KMS-11 (cell line): Measurements from ENCODE around the gene PTPRN2.
"Not testable (repeated sequence)": the region's sequence is repeated elsewhere in the genome, so short reads cannot be mapped to it uniquely, and the experiment has no call there.

Source experiments
- H2AFZ ChIP-seq: fragments of 200-600 bp; sonication (generic); 2 replicates; pipeline ENCODE4 v1.6.1; 2016; ENCODE audit warnings: antibody characterized with exemption, mixed run types, low read depth
- H3K27ac ChIP-seq: fragments of 200-600 bp; sonication (generic); 2 replicates; pipeline ENCODE4 v1.6.1; 2016; ENCODE audit warnings: mild to moderate bottlenecking, mixed run types
- H3K27me3 ChIP-seq: fragments of 200-600 bp; sonication (generic); 2 replicates; pipeline ENCODE4 v1.6.1; 2017; ENCODE audit warnings: mild to moderate bottlenecking, low read depth, mixed run types, moderate library complexity; ENCODE audit not compliant: insufficient read depth
- H3K36me3 ChIP-seq: fragments of 200-600 bp; sonication (generic); 2 replicates; pipeline ENCODE4 v1.6.1; 2017; ENCODE audit warnings: mild to moderate bottlenecking, mixed run types; ENCODE audit not compliant: insufficient read depth
- H3K4me1 ChIP-seq: fragments of 200-600 bp; sonication (generic); 2 replicates; pipeline ENCODE4 v1.6.1; 2016; ENCODE audit warnings: mild to moderate bottlenecking, low read depth, mixed run types; ENCODE audit not compliant: poor library complexity, severe bottlenecking
- H3K4me2 ChIP-seq: fragments of 200-600 bp; sonication (generic); 2 replicates; pipeline ENCODE4 v1.7.0; 2016; ENCODE audit warnings: mild to moderate bottlenecking, mixed run types
- H3K4me3 ChIP-seq: fragments of 200-600 bp; sonication (generic); IDR thresholded peaks from 2 replicates; pipeline ENCODE4 v1.6.1; 2017; ENCODE audit warnings: low read depth, low read length, mixed read lengths; ENCODE audit not compliant: insufficient read depth
- H3K79me2 ChIP-seq: fragments of 200-600 bp; sonication (generic); 2 replicates; pipeline ENCODE4 v1.6.1; 2016; ENCODE audit warnings: low read depth, mixed run types; ENCODE audit not compliant: insufficient read depth
- H3K9ac ChIP-seq: fragments of 200-600 bp; sonication (generic); 2 replicates; pipeline ENCODE4 v1.6.1; 2016; ENCODE audit warnings: mild to moderate bottlenecking, mixed run types
- H4K20me1 ChIP-seq: fragments of 200-600 bp; sonication (generic); 2 replicates; pipeline ENCODE4 v1.6.1; 2016; ENCODE audit warnings: mild to moderate bottlenecking, mixed run types; ENCODE audit not compliant: insufficient read depth
- TF ChIP-seq, protein P1 (sequence below): fragments of 200-600 bp; sonication (generic); conservative IDR thresholded peaks from 2 replicates; pipeline ENCODE4 v1.6.1; 2017; ENCODE audit warnings: low read depth, mild to moderate bottlenecking, antibody characterized with exemption, low read length, moderate library complexity, mixed read lengths

The PTPRN2 gene

DNA sequence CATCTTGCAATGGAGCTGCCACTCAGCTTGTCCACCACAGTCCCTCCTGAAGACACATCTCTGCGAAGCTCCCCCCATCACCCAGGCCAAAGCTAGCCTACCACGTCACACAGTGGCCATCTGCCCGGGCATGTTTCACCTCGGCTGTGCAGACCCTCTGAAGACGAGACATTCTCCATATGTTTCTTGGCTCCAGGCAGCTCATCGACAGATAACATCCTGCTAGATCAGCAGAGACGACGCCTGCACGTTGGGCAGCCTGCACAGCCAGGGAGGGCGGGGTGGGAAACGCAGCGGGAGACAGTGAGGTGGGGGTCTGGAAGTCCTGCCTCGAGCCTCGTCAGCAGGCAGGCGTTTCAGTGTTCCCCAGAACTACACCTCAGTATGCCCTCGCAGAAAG is 53.0 kb downstream of the PTPRN2 start:
- TF ChIP-seq, protein P1, sequence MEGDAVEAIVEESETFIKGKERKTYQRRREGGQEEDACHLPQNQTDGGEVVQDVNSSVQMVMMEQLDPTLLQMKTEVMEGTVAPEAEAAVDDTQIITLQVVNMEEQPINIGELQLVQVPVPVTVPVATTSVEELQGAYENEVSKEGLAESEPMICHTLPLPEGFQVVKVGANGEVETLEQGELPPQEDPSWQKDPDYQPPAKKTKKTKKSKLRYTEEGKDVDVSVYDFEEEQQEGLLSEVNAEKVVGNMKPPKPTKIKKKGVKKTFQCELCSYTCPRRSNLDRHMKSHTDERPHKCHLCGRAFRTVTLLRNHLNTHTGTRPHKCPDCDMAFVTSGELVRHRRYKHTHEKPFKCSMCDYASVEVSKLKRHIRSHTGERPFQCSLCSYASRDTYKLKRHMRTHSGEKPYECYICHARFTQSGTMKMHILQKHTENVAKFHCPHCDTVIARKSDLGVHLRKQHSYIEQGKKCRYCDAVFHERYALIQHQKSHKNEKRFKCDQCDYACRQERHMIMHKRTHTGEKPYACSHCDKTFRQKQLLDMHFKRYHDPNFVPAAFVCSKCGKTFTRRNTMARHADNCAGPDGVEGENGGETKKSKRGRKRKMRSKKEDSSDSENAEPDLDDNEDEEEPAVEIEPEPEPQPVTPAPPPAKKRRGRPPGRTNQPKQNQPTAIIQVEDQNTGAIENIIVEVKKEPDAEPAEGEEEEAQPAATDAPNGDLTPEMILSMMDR, result no peak
- no peak overlapping the region for H3K9ac ChIP-seq
- H3K4me1 ChIP-seq, result no peaks in the 10 kb centered on the region
- H3K36me3 ChIP-seq, result no peaks in the 10 kb centered on the region
- H3K27ac ChIP-seq, result no peak overlapping the region
- H3K27me3 ChIP-seq, result peaks cover 58% of the 10 kb centered on the region; the same call in 1 of the 2 replicates
- no peaks in the 10 kb centered on the region for H3K79me2 ChIP-seq
- no peak overlapping the region for H2AFZ ChIP-seq
- no peak overlapping the region for H3K4me2 ChIP-seq
- H4K20me1 ChIP-seq, result no peaks in the 10 kb centered on the region
- no peak overlapping the region for H3K4me3 ChIP-seq

- not testable (repeated sequence) for H3K4me1 ChIP-seq
Observed at GRCh38 chr7:158534134-158534515, 53.5 kb downstream of the PTPRN2 start.

DNA sequence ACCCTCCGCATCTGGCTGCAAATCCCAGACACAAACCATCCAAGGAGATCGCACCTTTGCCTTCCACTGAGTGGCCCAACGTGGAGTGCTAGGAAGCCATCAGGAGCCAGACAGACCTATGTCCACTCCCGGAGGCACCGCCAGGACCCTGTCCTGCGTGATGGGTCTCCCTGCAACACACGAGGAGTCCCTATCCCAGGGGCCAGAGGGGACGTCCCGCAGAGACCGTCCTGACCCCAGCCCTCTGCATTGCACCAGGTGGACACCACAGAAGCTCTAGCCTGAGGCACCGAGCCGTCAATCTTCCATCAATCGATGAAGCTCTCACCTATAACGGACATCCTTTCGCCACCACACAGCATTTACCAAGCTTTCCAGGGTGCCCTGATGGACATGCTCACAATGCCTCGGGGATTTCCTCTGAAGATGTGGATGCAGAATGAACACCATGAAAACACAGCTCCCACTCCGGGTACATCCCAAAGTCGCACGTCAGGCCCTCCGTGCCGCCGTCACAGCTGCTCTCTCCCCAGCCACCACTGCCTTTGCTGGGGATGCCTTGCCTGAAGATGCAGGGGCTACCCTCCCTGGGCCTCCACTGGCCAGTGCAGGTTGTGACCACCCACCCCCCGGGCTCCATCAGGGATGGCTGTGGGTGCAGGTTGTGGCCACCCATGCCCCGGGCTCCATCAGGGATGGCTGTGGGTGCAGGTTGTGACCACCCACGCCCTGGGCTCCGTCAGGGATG is 54.1 kb downstream of the PTPRN2 start:
- no peaks in the 10 kb centered on the region for H3K36me3 ChIP-seq
- H3K4me1 ChIP-seq, result no peaks in the 10 kb centered on the region
- H3K4me2 ChIP-seq, result no peak overlapping the region
- H4K20me1 ChIP-seq, result no peaks in the 10 kb centered on the region
- H3K9ac ChIP-seq, result no peak overlapping the region
- TF ChIP-seq, protein P1, result no peak
- H3K27me3 ChIP-seq, result peaks cover 55% of the 10 kb centered on the region; the same call in 1 of the 2 replicates
- no peak overlapping the region for H3K4me3 ChIP-seq
- H3K79me2 ChIP-seq, result no peaks in the 10 kb centered on the region
- H2AFZ ChIP-seq, result no peak overlapping the region
- H3K27ac ChIP-seq, result no peak overlapping the region

More at GRCh38 chr7:158534134-158534515, 53.5 kb downstream of the PTPRN2 start:
- H3K27me3 ChIP-seq, result peaks cover 56% of the 10 kb centered on the region; the same call in 1 of the 2 replicates
- H3K36me3 ChIP-seq, H3K79me2 ChIP-seq, H3K9ac ChIP-seq, H3K4me2 ChIP-seq, H3K4me3 ChIP-seq, H3K27ac ChIP-seq, H4K20me1 ChIP-seq, H2AFZ ChIP-seq: not testable (repeated sequence)

- Histone ChIP-seq H3K4me2 (no peak overlapping the region), H3K4me3 (no peak overlapping the region), H4K20me1 (no peaks in the 10 kb centered on the region), H3K9ac (no peak overlapping the region), H3K4me1 (no peaks in the 10 kb centered on the region), H3K36me3 (no peaks in the 10 kb centered on the region), H3K27ac (no peak overlapping the region), H3K27me3 (peaks cover 67% of the 10 kb centered on the region; the same call in 1 of the 2 replicates), H3K79me2 (no peaks in the 10 kb centered on the region), H2AFZ (no peak overlapping the region)
- TF ChIP-seq, protein P1, result no peak
Observed at GRCh38 chr7:158532093-158532627, 55.5 kb downstream of the PTPRN2 start.

GRCh38 chr7:158531661-158532060 is 56.0 kb downstream of the PTPRN2 start:
- Histone ChIP-seq H3K4me1 (no peaks in the 10 kb centered on the region), H2AFZ (no peak overlapping the region), H3K79me2 (no peaks in the 10 kb centered on the region), H3K36me3 (no peaks in the 10 kb centered on the region), H3K27ac (no peak overlapping the region), H4K20me1 (no peaks in the 10 kb centered on the region), H3K9ac (no peak overlapping the region), H3K27me3 (peaks cover 68% of the 10 kb centered on the region; the same call in 1 of the 2 replicates), H3K4me2 (no peak overlapping the region), H3K4me3 (no peak overlapping the region)
- TF ChIP-seq, protein P1, result no peak
